GM18858 (cell line): Measurements from ENCODE around the gene MEGF10.
"Not testable (repeated sequence)": the region's sequence is repeated elsewhere in the genome, so short reads cannot be mapped to it uniquely, and the experiment has no call there.

ENCODE experiments used
- ATAC-seq: cut with Tn5 transposase; IDR thresholded peaks from one replicate; pipeline ENCODE4 v1.9.1; 2021; ENCODE audit not compliant: unreplicated experiment

MEGF10 gene

GRCh38 chr5:127297348-127298035, 6.9 kb downstream of the MEGF10 start:
- no peak for ATAC-seq

GRCh38 chr5:127298036-127298429, 7.4 kb downstream of the MEGF10 start:
- no peak for ATAC-seq

GRCh38 chr5:127298656-127299055, 8.1 kb downstream of the MEGF10 start:
- no peak for ATAC-seq

DNA sequence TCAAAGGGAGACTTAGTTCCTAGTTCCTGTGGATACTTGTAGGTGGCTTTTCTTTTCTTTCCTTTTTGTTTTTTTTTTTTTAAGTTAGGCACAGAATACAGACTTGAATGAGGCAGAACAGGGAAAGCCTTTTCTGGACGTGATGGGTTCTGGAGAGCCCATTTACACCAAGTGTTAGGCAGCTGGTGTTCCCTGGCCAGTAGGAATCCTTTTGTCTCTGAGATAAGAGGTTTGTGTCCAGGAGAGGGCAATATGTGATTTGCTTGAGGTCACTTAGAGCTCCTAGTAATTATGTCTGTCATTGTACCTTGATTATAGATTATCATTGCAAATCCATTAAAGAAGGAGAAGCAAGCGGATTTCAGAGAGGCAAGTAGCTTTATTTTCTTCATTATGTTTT, 9.1 kb downstream of the MEGF10 start:
- ATAC-seq = no peak

GRCh38 chr5:127302509-127302908, 11.9 kb downstream of the MEGF10 start:
- no peak for ATAC-seq

DNA sequence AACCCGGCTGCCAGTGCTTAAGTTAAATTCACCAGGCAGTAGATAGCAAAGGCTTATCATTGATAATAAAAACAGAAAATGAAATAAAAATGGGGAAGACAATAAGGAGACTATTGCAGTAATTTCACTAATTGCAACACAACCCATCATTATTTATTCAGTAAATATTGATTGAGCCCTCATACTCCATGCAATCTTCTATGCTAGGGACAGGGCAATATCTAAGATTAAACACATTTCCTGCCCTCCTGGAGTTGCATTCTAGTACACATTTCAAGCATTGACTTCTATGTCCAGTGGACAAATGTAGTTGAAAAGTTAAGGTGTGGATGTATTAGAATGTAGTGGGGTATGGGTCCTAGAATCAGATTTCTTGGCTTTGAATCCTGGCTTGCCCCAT, 12.8 kb downstream of the MEGF10 start:
- ATAC-seq = no peak

DNA sequence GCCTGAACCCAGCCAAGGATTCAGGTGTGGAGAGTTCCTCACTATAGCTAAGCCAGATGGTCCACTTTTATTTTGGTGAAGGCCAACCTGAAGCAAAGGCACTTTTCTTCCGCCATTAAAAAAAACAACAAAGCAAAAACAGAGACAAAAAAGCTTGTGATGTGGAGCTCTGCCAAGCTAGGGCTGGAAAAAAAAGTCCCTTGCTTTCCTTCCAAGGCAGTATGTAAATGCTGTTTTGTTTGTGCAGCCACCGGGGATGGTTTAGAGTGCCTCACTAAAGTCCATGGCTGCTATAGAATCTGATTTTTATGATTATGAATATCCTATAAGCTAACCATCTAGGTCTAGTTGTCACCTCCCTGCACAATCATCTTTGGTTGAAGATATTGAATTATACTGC, 14.9 kb downstream of the MEGF10 start:
- ATAC-seq = no peak

DNA sequence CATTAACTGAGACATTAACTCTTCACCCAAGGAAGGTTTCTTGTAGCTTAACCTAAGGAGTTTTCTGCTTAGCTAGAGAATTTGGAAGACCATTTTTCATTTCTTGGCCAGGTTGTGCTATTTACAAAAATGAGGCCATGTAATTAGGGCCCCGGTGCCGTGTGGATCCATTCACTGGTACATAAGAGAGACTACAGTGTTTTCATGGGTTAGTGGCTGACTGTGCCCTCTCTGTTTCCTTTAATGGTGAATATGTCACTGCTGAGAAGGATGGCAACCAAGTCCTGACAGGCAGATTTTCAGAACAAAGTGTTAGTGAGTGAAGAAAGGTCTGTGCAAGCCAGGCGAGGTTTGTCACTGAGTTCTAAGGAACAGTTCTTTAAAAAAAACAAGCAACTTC, 15.4 kb downstream of the MEGF10 start:
- no peak for ATAC-seq

- ATAC-seq = no peak
These were observed 16.1 kb downstream of the MEGF10 start for GRCh38 chr5:127306647-127307046.

DNA sequence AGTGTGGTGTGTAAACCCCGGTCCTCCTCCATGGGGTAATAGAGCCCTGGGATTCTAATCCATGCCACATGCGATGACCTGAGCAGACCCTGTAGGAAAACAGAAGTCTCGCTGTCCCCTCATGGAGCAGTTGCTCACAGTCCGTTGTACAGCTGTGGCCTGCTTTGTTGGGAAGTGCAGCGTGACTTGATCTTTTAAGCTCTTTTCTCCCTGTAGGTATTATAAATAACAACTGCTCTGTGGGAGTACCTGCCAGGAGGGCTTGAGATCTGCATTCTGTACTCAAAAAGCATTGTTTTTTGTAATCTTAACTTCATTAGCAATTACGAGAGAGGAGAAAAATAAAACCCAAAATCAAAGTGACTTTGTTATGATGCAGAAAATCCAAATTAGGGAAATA, 17.3 kb downstream of the MEGF10 start:
- no peak for ATAC-seq

- ATAC-seq = not testable (repeated sequence)
These were observed 17.7 kb downstream of the MEGF10 start for GRCh38 chr5:127308325-127308724.

GRCh38 chr5:127308945-127309344, 18.3 kb downstream of the MEGF10 start:
- ATAC-seq = no peak

DNA sequence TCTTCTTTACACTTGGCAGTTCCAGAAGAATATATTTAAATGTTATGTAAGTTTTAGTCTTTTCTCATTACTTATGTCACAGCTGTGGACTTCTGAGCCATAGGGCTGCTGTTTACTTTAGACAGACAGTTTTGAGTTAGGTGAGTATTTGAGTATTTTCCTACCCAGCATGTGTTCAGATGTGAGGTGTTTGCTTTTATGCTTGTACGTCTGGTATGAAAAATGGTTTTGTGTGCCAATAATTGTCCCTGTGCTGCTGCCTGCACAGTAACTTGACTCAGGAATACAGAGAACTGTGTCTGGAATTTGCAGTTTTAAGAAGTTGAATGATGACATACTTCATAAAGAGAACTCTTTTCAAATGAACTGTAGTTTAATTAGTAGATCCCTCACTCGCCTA, 20.8 kb downstream of the MEGF10 start:
- ATAC-seq = no peak

- no peak for ATAC-seq
These were observed 21.4 kb downstream of the MEGF10 start for GRCh38 chr5:127311781-127312525.

DNA sequence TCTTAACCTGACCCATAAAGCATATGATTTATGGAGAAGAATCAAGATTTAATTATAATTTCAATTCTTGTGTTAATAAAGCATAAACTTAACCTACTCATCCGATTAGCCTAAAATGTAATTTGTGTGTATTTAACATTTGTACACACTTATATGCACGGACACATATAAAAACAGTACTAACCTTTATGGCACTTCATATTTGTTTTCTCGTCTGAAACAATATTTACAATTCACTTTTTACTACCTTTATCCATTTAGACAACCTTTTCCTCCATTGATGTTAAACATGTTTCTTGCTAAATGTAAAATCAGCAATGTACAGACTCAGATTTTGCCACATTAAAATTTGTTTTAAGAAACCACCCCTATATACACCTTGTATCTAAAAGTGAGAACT, 22.8 kb downstream of the MEGF10 start:
- ATAC-seq = no peak

- ATAC-seq = peak; percentile 89
These were observed 23.4 kb downstream of the MEGF10 start for GRCh38 chr5:127313847-127314473.

DNA sequence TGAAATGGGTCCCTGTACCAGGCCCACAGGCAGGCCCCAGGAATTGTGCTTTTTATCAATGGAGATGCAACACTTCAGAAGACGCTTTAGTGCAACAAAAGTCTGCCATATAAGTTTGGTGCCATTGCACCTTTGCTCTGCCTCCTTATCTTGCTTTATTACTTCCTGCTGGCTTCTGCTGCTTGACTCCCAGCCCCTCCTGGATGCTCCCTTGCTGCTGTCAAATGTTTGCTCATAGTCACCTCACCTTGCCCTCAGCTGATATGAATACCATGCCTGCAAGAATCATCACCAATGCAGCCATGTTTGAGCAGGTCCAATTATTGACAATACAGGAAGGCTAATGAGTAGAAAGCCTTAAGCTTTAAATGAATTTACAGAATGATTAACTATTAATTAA, 25.4 kb downstream of the MEGF10 start:
- ATAC-seq = no peak

DNA sequence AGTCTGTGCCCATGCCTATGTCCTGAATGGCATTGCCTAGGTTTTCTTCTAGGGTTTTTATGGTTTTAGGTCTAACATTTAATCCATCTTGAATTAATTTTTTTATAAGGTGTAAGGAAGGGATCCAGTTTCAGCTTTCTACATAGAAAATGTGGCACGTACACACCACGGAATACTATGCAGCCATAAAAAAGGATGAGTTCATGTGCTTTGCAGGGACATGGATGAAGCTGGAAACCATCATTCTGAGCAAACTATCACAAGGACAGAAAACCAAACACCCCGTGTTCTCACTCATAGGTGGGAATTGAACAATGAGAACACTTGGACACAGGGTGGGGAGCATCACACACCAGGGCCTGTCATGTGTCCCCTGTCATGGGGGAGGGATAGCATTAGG, 26.8 kb downstream of the MEGF10 start:
- not testable (repeated sequence) for ATAC-seq

DNA sequence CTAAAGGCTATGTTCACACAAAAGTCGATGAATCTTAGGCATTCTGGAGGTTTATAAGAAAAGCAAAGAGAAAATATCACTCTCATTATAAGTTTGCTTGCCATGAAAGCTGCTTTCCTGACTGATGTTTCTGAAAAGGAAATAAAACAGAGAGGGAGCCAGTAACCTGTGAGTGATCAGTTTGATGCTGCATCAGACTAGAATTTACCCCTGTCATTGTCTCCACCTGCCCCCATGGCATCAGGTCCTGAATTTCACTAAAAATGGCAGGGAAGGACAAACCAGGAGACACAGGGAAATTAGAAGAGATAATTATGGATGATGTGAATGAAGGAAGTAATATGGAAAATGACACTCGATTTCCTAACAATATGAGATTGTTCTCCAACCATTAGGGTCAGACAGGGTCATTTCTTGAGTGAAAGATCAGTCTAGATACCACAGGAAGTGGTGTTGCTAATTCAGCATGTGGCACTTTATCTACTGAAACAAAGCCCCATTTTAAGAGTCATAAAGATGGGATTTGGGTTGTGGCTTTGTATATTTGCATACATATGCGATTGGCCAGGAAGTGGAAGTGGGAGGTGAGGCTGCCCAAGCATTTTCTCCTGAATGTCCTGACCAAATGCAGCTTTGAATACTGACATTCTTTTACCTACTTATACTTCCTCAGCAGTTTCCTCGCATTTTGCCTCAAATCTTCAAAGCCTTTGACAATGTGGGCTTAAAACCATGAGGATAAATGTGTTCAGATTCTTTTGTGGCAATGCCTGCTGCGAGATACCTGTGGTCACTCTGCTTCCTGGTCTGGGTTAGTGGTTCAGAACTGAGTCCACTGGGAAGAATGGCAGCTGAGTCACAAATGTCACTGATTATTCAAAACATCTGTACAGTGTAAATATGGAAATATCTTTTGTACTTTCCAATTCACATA, 29.7 kb downstream of the MEGF10 start:
- ATAC-seq = peak; percentile 91

DNA sequence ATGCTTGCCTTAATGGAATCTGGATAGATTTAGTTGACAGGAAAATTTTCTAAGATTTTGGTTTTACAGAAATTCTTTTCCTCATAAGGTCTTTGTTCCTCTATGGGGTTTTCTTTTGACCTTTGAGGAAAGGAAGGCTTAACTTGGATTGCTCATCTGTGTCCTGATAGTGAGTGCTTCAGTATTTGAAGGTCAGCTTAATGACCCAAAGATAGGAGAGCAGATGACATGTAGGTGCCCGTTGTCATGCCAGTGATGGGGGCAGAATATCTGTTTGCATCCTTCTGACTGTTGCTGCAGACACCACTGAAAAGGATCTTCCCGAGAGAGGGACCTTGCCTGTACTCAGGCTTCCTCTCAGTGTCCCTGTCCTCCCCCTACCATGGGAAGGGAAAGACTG, 30.9 kb downstream of the MEGF10 start:
- ATAC-seq = no peak

DNA sequence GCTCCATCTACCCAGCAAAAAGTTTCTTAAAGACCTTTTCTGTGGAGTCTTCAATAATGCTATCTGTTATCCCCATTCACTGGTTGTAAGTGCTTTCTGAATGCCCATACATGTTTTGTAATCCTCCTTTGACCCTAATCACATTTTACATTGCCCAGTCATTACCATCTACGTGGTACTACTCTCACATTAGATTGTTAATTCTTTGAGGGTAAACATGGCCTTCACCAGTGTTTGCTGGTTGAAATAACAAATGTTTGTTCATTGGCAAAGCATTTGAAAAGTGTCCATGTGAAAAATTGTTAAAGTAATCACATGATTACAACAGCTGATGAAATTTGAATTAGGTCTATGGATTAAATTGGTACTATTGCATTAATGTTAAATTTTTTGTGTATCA, 31.8 kb downstream of the MEGF10 start:
- ATAC-seq = no peak
